T-helper 1 cell treated with Interleukin-12 subunit alpha and Interleukin-12 subunit beta and Interleukin-4 antibody, amounts not matched to agents 30 ng/mL and 1 ng/mL, for 36 hours (primary cell): Measurements from ENCODE around the gene ZBTB40. TPM values are rescaled to one million over a fixed set of nuclear protein-coding genes. Genes with fewer than 3 reads are reported as not detected.

Source experiments
- intact Hi-C: fragments of 100-400 bp; cut with micrococcal nuclease; formaldehyde crosslinking; loops from one replicate; pipeline ENCODE4 v1.15.1; 2024
- total RNA-seq: library from RNA; stranded (reverse); gene quantifications from 2 replicates; pipeline ENCODE4 v1.2.3, GENCODE V29; 2022

Gene ZBTB40, protein sequence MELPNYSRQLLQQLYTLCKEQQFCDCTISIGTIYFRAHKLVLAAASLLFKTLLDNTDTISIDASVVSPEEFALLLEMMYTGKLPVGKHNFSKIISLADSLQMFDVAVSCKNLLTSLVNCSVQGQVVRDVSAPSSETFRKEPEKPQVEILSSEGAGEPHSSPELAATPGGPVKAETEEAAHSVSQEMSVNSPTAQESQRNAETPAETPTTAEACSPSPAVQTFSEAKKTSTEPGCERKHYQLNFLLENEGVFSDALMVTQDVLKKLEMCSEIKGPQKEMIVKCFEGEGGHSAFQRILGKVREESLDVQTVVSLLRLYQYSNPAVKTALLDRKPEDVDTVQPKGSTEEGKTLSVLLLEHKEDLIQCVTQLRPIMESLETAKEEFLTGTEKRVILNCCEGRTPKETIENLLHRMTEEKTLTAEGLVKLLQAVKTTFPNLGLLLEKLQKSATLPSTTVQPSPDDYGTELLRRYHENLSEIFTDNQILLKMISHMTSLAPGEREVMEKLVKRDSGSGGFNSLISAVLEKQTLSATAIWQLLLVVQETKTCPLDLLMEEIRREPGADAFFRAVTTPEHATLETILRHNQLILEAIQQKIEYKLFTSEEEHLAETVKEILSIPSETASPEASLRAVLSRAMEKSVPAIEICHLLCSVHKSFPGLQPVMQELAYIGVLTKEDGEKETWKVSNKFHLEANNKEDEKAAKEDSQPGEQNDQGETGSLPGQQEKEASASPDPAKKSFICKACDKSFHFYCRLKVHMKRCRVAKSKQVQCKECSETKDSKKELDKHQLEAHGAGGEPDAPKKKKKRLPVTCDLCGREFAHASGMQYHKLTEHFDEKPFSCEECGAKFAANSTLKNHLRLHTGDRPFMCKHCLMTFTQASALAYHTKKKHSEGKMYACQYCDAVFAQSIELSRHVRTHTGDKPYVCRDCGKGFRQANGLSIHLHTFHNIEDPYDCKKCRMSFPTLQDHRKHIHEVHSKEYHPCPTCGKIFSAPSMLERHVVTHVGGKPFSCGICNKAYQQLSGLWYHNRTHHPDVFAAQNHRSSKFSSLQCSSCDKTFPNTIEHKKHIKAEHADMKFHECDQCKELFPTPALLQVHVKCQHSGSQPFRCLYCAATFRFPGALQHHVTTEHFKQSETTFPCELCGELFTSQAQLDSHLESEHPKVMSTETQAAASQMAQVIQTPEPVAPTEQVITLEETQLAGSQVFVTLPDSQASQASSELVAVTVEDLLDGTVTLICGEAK
- 22.1 TPM in 2 replicates for total RNA-seq

DNA sequence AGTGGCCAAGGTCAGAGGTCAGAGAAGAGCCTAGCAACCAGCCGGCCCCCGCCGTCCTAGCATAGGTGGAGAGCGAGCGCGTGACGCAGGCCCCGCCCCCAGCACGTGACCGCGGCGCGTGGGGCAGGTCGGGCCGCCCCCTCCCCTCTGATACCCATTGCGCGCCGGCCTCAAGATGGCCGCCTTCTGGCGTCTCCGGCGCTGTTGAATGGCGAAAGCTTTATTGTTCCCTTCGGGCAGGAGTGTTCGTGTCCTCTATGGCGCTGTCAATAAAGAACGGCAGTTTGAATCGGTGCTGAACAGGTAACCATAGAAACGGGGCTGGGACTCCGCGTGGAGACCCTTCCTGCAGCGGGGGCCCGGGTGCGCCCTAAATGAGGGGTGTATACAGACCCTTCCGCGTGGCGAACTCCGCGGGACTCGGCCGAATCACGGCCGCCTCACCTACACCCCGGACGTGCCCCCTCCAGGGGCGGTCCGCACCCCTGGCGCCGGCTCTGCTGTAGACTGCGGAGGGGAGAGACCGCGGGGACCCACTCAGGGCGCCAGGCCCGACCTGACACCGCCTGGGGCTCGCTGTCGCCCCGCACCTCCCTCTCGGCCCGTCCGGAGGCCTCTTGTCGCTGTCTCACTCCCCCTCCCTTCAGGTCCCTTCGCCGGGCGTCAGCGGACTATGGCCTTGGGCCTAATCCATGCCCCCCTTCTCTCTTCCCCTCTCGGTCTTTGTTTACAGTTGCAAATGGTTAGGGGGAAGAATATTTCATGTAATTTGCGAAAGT lies at the start of gene ZBTB40:
Gene ZBTB40 (plus strand): TSS at position 150 of the 779 bp plus-strand sequence. CDS start 38,098 bp downstream, outside the sequence.
- intact Hi-C loops: loop anchor here (1.0 to 5.0 kb wide), 6 partner anchors 24 to 1790 kb away; partner anchors contain the start of genes CDC42, DDOST, USP48 and ZNF436

DNA sequence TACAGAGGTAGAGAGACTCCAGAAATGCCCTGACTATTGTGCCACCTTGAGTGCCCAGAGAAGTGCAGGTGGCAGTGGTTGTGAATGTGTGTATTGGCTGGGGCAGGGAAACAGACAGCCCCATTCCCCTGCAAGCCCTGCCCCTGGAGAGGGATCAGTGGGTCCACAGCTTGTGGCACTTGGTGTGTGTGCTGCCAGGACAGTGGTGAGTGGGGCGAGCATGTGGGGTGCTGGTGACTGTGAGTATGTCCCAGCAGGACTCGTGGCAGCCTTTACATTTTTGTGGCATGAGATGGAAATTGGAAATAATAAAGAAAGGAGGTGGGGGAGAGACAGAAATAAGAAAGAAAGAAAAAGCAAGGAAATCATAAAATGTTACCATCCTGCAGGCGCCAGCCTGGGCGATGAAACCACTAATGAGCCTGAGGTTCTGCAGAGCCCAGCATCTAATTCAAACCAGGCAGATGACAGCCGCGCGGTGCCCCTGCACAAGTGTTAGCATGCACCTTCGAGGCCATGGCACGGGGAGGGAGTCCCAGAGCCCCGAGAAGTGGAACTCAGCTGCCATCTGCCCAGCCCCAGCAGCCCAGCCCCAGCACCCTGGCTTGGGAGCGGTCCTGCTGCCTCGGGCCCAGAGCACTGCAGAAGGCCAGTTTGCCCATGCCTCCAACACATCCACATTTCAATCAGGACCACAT lies 49.1 kb upstream of the ZBTB40 start:
- intact Hi-C loops: no loop called here

DNA sequence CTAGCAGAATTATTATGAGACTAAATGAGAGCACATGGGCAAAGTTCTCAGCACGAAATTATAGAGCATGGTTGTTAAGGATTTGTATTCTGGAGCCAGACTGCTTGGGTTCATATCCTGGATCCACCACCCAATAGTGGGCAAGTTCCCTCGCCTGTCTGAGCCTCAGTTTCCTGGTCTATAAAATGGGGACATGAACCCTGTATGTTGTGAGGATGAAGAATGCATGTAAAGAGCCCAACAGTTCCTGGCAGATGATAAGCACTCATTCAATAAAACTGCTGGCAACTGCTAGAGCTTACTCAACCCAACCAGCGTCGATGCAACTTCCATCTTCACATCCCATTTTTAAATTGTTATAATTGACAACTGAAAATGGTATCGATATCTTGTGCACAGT lies 47.2 kb upstream of the ZBTB40 start:
- intact Hi-C loops: no loop called here

DNA sequence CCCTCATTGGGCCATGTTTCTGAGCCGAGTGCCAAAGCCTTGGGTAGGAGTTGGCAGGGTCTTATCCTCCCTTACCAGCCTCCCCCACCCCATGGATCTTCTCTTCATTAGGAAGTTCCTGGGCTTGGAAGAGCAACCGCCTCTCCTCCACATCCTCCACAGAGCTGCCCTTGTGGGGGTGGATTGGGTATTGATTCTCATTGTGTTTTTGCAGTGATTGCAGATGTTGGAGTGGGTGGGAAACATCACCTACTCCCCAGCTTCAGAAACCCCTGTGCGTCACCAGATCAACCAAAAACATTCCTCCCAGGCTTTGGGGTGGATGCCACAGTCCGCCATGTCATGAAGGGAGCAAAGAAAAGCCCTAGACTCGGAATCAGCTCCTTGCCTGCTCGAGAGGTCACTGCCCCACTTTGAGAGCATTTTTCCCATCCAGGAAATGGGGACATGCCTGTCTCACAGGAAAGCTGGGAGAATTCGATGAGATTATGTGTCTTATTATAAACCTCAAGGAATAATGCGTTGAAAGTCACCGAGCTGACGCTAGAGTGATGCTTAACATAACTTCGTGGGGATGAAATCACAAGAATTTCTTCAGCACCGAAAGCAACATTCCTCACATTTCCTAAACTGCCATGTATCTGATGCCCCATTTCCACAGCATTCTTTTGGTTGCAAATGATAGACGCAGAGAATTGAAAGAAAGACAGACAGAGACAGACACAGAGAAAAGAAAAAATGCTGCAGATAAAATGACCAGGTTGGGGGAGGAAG lies 44.7 kb upstream of the ZBTB40 start:
- intact Hi-C loops: no loop called here

DNA sequence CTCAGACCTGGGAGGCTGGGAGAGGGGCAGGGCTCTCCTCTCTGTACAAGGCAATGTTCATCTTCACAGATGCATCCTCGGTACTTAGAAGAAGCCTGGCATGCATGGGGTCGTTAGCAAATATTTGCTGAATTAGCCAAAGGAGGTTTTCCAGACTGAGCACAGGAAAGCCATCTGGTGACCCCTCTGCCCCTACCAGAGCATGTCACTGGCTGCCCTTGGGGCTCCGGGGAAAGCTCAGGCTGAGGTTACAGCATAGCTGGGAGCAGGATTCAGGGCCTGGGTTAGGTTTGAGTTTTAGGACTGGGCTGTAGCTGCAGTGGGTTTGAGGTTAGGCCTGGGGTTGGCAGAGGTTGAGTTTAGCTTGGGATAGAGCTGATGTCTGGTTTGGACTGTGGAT lies 43.4 kb upstream of the ZBTB40 start:
- intact Hi-C loops: no loop called here

DNA sequence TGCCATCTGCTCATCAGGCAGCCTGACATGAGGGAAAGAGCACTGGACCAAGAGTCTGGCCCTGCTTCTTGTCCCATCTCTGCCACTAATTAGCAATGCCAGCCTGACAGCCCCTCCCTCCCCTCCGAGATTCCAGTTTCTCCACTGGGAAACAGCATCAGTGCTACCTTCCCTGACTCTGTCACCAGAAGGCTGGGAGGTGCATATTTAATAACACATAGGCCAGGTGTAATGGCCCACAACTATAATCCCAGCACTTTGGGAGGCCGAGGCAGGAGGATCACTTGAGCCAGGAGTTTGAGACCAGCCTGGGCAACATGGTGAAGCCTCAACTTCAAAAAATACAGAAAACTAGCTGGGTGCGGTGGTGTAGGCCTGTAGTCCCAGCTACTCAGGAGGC lies 41.2 kb upstream of the ZBTB40 start:
- intact Hi-C loops: loop anchor here (10.0 kb wide), 1 partner anchor 446 kb away; no protein-coding TSS in a partner anchor

DNA sequence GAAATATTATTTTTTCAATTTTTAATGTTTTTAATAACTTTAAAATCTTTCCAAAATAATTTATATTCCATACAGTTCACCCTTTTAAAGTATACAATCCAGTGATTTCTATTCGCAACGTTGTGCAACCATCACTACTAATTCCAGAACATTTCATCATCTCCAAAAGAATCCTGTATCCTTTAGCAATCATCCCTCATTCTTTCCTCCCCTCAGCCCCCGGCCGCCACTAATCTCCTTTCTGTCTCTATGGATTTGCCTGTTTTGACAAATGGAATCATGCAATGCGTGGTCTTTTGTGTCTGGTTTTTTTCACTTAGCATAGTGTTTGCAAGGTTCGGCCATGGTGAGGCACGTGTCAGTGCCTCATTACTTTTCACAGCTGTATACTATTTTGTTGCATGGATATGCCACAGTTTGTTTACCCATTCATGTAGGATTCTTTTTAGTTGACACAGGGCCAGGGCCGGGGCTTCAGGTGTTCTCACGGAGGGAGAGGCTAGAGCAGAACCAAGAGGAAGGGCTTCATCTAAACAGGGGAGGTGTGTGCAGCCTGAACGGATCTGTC lies 40.6 kb upstream of the ZBTB40 start:
- intact Hi-C loops: loop anchor here (10.0 kb wide), 1 partner anchor 446 kb away; no protein-coding TSS in a partner anchor

DNA sequence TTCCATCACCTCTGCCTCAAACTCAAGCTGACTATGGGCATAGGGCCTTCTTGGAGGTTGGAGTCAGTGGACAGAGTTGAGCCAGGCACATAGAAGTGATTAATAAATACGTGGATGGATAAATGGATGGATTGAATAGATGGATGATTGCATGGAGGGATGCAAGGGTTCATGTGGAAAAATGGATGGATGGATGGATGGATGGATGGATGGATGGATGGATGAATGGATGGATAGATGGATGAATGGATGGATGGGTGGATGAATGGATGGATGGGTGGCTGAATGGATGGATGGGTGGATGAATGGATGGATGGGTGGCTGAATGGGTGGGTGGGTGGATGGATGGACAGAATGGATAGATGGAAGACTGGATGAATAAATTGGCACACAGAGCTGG lies 40.1 kb upstream of the ZBTB40 start:
- intact Hi-C loops: loop anchor here (10.0 kb wide), 1 partner anchor 447 kb away; no protein-coding TSS in a partner anchor

DNA sequence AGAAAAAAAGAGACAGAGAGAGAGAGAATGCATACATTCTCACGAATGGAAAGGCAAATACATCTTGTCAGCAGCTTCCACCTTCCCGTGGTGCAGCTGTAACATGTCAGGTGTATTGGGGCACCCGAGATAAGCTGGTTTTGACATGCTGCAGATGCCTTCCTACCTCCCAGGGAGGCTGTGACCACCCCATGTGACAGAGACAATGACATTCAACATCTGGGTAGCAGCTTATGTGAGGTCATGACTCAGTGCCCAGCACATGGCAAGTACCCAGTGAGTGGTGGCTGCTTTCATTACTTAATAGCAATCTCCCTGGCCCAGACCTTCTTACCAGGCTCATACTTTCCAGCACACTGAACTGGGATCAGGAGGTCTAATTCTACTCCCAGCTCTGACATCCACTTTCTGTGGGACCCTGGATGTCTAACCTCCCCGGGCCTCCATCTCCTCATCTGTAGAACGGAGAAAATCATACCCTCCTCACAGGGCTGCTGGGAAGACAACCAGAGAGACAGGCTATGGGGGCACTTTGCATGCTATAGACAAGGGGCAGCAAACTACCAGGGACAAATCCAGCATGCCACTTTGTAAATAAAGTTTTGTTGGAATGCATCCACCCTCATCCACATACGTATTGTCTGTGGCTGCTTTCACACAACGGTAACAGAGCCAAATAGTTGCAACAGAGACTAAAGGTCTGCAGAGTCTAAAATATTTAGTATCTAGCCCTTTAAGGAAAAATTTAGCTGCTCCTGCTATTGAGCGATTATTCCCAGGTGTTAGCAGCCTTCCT lies 38.5 kb upstream of the ZBTB40 start:
- intact Hi-C loops: loop anchor here (10.0 kb wide), 1 partner anchor 448 kb away; no protein-coding TSS in a partner anchor

DNA sequence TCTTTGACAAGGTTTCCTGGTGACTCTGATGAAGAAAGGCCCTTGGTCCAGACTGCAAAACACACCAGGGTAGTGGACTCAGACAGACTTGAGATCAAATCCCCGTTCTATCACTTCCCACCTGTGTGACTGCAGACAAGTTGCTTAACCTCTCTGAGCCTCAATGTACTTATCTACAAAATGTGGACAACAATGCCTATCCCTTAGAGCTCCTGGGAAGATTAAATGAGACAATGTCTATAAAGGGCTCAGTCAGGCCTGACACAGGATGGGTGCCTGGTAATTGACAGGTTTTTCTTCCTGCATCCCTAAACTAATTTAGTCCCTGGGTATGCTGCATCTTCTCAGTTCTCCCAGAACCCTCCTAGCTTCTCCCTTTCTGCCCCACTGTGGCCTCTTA lies 37.9 kb upstream of the ZBTB40 start:
- intact Hi-C loops: loop anchor here (10.0 kb wide), 1 partner anchor 449 kb away; no protein-coding TSS in a partner anchor

DNA sequence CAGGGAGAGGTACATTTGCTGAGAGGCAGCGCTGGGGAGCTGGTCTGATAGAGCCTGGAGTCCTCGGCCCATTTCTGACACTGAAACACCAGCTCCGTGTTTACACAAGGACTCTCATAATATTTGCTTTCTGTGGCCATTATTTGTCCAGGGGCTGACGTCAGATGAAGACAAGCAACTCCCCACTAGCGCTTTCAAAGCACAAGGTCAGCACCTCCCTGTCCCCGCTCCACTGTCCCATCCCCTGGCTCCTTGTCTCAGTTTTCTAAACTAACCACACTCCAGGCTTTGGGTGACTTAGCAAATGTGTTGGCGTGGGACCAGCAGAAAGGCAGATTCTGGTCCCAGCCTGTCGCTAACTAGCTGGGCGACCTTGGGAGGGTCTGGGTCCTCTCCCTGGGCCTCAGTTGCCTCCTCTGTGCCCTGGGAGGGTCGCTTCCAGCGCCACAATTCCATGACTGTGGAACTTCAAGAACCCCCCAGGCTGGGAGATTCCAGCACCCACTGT lies 37.4 kb upstream of the ZBTB40 start:
- intact Hi-C loops: loop anchor here (10.0 kb wide), 1 partner anchor 449 kb away; no protein-coding TSS in a partner anchor

DNA sequence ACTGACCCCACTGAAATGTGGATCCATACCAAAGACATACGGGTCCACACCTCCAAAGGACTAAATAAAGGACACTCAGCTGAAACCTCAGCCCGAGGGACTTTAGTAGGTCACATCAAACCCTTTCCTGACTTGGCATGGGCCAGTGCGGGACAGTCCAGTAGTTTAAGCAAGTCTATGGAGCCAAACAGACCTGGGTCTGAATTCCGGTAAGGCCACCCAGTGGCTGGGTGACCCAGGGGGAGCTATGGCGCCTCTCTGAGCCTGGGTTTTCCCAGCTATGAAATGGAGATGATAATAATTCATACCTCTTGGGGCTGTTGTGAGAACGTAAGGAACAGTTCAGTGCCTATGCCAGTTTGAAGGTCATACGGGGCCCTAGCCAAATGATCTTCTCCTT lies 36.2 kb upstream of the ZBTB40 start:
- intact Hi-C loops: loop anchor here (10.0 kb wide), 1 partner anchor 451 kb away; no protein-coding TSS in a partner anchor

DNA sequence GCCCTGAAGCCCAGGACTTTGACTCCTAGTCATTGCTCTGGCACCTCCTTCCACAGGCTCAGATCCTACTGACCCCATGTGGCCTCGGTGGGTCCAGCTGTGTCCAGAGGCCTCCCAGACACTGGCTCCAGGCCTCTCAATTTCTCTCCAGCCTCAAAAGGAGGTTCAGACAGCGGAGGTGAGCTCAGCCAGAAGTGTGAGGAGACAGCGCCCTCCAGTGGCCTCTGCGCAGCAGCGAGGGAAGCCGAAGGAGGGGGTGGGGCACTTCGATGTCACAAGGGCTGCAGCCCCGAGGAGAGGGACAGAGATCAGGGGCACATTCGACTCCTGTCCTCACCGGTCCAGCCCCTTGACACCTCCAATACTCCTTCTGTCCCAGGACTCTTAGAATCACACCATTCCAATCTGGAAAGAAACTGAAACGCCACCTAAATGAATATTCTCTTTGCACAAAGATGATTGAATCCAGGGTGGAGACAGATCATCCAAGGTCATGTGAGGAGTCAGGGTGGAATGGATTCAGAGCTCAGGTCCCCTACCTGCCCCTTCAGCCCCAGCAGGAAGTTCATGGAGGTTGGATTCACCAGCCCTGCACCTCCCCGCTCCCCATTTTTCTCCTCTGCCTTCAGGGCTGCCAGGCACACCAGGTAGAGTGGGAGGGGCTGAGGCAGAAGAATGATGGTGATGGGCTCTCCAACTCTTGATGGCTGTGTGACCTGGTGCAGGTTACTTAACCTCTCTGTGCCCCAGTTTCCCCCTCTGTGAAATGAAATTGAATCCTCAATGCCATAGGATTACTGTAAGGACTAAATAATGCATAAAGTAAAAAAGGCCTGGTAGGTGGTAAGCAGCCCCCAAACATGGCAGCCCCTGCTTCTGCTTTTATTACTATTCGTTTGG lies 34.8 kb upstream of the ZBTB40 start:
- intact Hi-C loops: loop anchor here (1.0 to 10.0 kb wide), 3 partner anchors 285 to 452 kb away; no protein-coding TSS in a partner anchor

DNA sequence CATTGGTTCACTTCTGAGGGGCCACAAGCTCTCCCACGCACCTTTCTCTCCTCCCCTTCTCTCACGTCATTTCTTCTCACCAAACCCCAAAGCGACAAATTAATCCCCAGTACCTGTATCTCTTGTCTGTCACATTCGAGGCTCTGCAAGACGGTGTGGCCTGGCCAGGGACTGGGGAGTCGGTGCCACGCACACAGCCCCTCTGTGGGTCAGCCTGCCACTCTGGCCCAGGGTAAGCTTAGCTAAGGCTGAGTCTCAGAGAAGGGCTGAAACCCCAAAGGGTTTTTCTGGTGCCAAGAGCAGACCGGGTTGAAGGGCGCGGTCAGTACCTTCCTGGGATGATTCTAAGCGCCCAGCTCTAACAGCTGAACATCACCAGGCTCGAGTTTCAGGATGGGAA lies 34.2 kb upstream of the ZBTB40 start:
- intact Hi-C loops: loop anchor here (10.0 kb wide), 1 partner anchor 453 kb away; no protein-coding TSS in a partner anchor

DNA sequence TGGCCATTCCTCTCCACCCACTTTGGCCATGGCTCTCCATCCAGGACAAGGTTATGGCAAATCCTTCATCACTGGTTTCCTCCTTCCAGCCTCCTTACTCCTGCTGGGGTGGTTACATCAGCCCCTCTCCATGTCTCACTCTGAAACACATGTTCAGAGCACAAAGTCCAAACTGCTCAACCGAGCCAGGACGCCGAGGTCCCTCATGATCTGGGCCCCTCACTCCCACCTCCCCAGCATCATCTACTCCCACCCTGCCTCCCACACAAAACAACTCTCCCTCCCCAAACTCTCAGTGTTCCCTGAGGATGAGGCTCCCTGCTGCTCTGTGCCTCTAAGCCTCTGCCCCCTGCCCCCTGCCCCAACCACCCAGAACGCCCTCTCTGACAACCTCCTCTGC lies 33.3 kb upstream of the ZBTB40 start:
- intact Hi-C loops: loop anchor here (10.0 kb wide), 1 partner anchor 454 kb away; no protein-coding TSS in a partner anchor

DNA sequence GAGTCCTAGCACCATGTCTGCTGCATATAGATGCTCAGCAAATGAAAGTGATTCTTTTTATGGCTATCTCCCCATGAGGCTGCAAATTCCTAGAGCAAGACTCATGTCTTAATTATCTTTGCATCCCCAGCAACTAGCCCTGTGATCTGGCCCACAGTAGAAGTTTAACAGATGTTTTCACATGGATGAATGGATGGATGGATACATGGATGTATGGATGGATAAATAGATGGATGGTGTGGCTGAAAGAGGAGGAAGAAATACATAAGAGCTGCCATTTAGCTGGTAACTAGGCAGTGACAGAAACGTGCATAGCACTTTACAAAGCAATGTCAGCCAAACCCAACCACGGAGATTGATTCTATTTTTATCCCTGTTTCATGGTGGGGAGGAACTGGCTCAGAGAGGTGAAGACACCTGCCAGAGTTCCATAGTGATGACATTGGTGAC lies 32.7 kb upstream of the ZBTB40 start:
- intact Hi-C loops: loop anchor here (10.0 kb wide), 1 partner anchor 454 kb away; no protein-coding TSS in a partner anchor
